HG02642 (cell line): ENCODE data around the gene CPE.

ENCODE experiments used
- ATAC-seq: cut with Tn5 transposase; IDR thresholded peaks from one replicate; pipeline ENCODE4 v1.9.1; 2021; ENCODE audit warnings: mild to moderate bottlenecking; ENCODE audit not compliant: unreplicated experiment, poor library complexity

CPE gene

DNA sequence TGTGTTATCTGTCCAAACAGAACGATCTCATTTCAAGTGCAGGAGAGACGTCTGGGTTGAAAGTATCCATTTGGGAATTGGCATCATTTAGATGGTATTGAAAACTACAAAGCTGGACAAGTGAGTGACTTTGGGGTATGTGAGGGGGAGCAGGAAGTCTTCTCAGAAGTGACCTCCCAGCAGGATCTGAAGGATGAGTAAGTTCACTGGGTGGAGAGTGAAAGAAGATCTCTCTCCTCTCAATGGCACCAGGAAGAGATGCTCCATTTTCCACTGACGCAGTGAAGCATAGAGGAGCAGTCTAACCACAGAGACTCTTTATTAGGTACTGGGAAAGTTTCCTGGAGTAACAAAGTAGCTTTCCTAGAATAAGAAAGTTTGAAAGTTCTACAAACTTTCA, 161.0 kb downstream of the CPE start:
- ATAC-seq, result no peak

DNA sequence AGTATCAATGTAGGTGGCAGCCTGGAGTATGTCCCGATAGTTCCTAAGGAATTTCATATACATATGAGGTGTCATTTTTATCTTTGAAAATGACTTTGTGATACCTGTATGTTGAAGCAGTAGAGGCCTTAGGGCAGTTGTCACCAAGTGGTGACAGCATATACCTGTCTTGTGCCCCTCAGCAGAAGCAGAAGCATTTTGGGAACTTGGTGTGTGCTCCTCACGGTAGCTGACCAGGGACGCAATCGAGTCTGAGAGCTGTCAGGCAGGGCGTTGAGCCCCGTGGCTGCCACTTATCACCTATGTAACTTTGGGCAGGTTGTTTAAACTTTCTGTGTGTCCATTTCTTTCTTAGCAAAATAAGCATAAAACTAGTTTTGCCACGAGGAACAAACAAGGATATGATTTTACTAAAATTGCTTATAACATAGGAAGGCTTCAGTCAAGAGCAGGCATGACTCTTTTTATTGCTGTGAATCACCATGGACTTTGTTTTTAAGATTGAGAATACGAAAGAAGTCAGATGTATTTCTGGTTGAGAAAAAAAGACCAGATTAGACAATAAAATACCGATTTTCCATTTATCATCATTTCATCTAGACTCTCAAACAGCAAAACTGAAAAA, 161.5 kb downstream of the CPE start:
- ATAC-seq, result no peak

DNA sequence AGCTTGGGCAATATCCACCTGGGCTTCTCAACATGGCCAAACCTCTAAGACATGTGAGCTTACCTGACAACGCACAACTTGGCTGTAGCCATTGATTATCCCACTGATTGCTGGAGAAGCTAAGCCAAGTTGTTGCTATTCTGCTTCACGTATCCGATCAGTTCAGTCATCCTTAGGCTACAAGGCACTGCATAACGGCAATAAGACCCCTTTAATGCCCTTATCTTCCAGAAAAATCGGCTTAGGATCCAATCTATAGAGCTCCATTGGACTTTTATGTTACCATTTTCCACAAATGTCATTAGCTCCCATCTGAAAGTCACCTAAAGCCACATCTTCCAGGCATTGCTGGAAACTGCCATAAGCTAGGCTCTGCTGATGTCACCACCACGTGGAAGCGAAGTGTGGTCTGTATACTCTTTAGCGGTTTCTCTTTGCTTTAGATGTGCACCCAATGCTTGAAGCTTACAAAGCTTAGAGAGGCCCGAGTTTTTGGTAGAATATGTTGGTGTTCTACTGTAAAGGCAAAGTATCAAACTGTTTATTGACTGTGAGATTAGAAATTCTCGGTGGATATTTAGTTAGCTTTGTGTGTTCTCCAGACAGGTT, 163.1 kb downstream of the CPE start:
- no peak for ATAC-seq

DNA sequence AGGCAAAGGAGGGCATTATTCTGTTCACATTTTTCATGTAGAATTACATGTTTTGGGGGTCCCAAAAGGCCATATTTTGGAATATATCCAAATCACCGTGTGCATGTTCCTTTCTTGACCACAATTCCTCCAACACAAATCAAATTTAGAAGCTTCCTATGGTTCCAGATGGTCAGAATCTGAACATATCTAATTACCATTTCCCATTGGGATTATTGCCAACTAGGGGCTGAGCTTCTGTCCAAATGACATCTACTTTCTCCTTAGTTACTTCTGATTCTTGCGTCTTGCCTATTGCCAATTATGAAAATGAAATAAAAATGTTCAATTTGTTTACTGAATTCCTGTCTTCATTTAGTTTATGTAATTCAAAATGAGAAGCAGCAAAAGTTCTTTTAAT, 163.7 kb downstream of the CPE start:
- no peak for ATAC-seq
